Right renal cortex interstitium (tissue), 3 donors: Measurements from ENCODE around the gene SLC36A1. TPM values are rescaled to one million over a fixed set of nuclear protein-coding genes. Genes with fewer than 3 reads are reported as not detected.
"Not testable (repeated sequence)": the region's sequence is repeated elsewhere in the genome, so short reads cannot be mapped to it uniquely, and the experiment has no call there.

Source experiments
- DNase-seq, 3 donors: peaks; one replicate each; pipeline ENCODE4 v3.0.0-alpha.2; 2013; ENCODE audit warnings: low read depth in 3 of 3, low spot score in 2 of 3
- polyA plus RNA-seq, 3 donors: library from polyadenylated mRNA; unstranded; fragments of 120-200 nt; gene quantifications; one replicate each; pipeline ENCODE4 v1.2.1, GENCODE V29; 2013; ENCODE audit not compliant: insufficient read length in 3 of 3

Gene SLC36A1
- 1 to 10 TPM; 6.8 to 8.7 (median 7.6) TPM for polyA plus RNA-seq

DNA sequence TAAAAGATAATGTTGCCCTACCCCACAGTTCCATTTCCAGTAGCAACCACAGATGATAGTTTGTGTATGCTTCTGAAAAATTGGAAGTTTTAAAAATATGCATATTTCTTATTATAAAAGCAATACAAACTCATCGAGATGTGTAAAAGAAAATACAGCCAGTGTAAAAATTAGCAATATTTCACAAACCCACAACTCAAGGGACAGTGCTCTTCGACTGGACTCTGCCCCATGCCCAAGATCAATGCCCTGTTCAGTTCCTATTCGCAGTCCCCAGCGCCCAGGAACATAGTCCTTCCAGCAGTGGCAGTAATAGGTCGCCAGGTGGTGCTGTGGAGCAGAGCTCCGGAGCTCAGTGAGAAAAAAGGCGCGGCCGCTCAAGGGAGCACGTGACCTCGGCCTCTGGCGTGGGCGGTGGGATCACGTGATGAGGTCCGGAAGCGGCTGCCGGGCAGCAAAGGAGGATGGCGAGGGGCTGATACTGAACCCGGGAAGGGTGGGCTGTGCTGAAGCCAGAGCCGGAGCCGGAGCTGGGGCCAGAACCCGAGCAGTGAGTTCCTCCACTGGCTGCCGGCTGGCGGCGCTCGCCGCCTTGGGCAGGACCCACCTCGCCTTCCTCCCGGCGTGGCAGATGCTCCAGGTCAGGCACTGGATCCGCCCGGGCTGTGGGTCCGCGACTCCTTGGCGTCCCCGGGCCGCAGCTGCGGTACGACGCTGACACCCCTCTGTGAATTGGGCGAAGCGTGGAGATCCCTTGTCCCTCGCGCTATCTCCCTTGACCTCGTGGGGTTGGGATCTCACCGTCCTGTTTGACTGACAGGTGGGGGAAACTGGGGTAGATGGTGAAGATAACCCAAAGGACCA is at the start of gene SLC36A1:
Gene SLC36A1, plus strand, starts transcription at position 430 of the 864 bp plus-strand sequence. CDS start 11,190 bp downstream, outside the sequence.
- peak; percentile 84 to 86 (median 85) for DNase-seq

DNA sequence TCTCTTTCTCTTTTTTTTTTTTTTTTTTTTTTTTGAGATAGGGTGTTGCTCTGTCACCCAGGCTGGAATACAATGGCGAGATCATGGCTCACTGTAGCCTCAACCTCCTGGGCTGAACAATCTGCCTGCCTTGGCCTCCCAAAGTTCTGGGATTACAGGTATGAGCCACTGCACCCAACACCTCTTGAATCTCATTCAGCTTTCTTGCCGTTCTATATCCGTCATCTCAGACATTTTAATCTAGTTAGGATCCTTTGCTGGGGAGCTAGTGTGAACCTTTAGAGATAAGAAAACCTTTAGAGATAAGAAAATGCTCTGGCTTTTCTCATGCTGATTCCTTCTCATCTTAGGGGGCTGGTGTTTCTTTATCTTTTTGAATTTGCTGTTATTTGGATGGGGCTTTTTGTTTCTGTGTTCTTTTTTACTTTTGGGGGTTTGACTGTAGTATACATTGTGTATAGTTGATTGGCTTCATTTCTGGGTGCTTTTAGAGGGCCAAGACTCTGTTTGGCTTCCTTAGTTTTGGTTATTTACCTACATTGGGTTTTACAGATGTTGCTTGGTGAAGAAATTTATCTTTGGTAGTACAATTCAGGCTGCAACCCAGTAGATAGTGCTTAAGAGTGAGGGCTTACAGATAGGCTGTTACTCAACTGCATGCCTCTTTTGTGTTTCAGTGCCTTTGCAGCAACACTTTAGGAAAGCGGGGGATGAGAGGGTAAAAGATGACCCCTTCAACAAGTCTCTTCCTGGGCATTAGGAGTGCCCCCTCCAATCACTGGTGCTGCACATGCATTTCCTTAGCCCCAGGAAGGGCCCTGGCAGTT is 41.9 kb upstream of the SLC36A1 start:
- no peak for DNase-seq

DNA sequence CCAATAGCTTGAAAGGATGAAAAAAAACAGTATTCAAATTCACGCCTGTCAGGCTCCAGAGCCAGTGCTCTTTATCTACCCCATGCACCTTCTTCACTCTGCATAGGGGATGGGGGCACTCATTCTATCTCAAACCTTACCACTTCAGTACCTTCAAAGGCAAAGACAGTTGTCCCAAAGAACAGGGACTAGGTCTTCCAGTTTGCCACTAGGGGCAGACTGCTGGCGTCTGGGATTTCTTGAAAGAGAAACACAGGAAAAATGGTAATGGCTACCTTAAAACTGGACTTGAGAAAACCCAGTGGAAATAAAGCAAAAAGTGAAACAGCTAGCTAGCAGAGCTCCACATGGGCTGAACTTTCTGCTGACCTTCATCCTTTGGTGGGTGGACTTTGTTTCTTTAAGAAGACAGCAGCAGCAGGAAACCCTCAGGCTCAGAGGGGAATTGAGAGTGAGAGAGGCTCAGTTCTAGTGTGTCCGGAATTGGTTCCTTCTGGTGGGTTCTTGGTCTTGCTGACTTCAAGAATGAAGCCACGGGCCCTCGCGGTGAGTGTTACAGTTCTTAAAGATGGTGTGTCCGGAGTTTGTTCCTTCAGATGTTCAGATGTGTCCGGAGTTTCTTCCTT is 41.0 kb upstream of the SLC36A1 start:
- DNase-seq: no peak

DNA sequence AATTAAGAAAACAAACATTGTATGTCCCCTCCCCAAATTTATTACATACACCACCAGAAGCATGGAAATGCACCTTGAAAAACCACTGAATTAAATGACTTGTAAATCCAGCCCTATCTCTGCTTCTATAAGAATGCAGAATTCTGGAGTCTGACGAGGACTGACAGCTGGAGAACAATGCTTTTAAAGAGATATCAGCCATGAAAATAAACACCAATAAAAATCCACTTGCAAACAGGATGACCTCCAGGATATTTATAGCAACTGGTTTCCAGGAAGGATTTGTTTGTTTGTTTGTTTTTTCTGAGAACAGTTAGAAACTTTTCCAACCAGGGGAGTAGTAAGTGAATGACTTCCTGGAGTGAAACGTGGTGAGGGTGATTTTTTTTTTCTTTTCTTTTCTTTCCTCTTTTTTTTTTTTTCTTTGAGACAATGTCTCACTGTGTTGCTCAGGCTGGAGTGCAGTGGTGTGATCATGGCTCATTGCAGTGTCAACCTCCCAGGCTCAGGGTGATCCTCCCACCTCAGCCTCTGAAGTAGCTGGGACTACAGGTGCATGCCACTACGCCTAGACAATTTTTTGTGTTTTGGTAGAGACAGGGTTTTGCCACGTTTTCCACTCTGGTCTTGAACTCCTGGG is 38.7 kb upstream of the SLC36A1 start:
- peak in 2 of 3 donors; percentile 10 to 15 for DNase-seq

DNA sequence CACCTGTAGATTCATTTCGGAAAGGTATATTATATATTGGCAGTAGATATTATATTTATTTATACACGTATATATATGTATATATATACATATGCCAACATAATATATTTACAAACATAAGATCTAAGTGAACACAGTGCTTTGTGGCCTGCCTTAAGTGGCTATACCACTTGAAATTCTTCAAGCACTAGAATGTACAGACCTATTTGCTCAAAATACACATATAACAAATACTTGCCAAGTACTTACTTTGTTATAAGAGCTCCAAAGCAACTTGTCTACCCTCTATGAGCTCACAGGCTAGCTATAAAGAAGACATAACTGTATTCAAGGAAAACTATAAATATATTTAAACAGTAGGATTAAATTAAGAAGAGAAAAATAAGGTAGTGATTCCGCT is 33.6 kb upstream of the SLC36A1 start:
- DNase-seq: no peak

DNA sequence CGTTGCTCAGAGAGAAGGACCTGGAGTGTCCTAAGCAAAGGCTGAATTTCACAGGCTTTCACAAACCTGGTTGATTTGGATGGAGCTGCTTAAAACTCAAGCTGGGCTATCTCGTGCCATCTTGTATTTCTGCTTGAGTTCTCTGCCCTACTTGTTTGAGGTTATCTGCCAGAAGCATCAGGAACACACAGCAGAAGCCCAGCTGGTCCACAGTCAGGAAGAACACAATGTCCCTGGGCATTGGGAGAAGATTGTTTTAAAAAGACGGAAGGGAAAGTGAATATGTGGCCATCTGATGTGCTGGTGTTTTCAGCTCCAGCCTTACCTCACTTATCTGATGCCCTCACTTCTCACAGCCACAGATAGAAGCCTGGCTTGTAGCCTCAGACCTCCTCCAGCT is 32.9 kb upstream of the SLC36A1 start:
- DNase-seq: no peak

DNA sequence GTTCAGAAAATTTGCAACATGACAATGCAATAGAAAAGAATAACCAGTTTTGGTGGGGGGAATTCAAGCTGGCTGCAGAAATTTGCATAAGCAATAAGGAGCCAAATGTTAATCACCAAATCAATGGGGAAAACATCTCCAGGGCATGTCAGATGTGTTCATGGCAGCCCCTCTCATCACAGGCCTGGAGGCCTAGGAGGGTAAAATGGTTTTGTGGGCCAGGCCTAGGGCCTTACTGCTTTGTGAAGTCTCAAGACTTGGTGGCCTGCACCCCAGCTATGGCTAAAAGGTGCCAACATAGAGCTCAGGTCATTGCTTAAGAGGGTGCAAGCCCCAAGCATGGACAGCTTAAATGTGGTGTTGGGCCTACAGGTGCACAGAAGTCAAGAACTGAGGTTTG is 29.7 kb upstream of the SLC36A1 start:
- no peak for DNase-seq

DNA sequence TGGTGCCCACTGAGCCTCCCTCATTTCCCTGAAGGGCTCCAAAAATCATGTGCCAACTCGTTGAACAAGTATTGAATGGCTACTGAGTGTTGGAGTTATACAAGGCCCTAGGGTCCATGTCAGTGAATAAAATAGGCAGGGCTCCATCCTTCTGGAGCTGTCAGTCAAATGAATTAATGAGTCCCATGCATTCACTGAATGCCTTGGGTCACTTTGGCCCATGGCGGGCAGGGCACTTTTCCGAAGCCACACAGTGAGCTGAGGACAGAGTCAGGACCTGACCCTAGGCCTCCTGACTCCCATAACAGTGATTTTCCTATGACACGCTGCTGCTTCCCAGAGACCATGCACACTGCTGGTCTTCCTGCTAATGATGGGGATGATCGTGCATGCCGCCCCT is 27.3 kb upstream of the SLC36A1 start:
- no peak for DNase-seq

DNA sequence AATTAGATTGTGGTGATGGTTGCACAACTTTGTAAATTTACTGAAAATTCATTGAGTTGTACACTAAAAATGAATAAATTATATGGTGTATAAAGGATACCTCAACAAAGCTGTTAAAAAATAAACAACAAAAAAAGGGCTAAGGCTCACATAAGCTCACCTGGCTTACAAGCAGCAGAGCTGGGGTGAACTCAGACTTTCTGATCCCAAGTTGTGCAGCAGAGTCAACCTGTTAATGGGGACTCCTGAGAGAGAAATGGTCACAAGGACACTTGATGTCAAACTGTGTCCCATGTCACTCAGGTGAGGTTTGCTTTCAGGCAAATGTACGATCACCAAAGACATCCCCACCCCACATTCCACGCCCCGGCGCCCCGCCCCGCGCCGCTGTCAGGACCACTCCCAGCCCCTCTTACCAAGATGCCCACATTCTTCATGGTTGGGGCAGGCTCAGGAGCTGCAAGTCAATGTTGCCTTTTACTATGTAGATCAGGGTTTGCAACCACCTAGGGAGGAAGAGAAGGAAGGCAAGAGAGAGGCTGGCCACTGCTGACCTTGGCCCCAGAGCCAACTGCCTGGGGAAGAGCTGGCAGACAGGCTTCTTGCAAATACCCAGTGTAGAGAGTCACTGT is 22.4 kb upstream of the SLC36A1 start:
- no peak for DNase-seq

DNA sequence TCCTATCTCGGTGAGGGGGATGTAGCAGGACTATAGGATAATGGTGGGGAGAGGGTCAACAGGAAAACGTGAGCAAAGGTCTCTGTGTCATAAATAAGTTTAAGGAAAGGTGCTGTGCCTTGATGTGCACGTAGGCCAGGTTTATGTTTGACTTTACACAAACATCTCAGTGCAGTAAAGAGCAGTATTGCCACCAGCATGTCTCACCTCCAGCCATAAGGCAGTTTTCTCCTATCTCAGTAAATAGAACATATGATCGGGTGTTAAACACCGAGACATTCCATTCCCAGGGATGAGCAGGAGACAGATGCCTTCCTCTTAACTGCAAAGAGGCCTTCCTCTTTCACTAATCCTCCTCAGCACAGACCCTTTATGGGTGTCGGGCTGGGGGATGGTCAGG is 21.1 kb upstream of the SLC36A1 start:
- not testable (repeated sequence) for DNase-seq

DNA sequence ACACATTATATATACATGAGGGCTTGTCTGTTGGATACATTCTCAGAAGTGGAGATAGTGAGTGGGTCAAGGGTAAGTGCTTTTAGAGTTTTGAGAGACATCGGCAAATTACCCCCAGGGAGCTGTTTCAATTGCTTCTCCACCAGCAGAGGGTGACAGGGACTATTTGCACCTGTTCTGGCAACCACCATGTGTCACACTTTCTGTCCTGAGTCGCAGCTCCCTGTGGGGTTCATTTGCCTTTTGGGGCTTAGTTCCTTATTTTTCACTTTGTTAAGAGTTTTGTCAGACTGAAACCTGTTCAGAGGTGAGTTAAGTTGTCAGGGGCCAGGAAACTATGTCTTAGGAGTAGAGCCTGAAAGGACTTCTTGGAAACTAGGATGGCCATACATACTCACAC is 20.1 kb upstream of the SLC36A1 start:
- DNase-seq: no peak

DNA sequence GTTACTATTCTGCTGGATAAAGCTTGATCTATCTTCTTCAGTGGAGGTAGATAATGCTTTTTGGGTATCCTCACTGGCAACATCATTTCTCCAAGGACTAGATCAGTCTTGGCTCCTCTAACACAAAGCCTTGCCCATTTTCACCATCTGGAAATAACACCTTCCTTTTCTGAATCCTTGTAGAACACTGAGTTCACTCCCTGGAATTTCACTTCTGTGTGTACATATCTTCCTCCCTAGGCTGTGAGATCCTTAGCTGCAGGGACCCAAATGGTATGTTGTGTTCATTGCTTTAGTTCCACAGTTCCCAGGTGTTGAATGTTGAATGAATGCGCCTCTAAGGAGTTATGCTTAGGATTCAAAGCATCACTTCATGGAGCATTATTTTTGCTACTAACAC is 16.7 kb upstream of the SLC36A1 start:
- DNase-seq: no peak

DNA sequence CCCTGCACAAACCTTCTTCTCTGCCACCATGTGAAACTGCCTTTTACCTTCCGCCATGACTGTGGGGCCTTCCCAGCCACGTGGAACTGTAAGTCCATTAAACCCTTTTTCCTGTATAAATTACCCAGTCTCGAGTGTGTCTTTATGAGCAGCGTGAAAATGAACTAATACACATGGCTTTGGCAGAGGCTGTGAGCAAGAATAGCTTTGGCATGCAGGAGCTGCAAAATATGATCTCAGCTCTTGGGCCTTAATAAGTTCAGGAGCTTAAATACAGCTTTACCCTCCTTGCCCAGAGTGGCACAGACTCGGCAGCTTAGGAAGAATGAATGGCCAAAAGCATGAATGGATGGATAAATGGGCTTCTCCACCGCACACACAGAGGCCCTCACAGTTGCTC is 15.7 kb upstream of the SLC36A1 start:
- no peak for DNase-seq

DNA sequence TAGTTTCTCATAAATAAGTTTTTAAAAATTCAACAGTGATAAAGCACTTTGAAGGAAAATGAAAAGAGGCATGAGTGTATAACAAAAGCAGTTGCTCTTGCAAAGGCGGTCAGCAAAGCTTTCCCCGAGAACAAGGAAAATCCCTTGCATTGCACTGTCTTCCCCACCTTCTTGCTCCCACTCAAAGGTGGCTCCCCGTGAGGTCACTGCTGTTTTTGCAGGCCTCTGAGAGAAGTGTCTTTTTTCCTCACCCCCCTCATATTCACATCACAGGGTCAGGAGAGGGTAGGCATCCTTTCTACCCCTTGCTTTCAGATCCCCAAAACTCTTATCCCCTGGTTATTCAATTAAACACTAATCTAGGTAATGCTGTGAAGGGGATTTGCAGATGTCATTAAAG is 15.2 kb upstream of the SLC36A1 start:
- DNase-seq: no peak

DNA sequence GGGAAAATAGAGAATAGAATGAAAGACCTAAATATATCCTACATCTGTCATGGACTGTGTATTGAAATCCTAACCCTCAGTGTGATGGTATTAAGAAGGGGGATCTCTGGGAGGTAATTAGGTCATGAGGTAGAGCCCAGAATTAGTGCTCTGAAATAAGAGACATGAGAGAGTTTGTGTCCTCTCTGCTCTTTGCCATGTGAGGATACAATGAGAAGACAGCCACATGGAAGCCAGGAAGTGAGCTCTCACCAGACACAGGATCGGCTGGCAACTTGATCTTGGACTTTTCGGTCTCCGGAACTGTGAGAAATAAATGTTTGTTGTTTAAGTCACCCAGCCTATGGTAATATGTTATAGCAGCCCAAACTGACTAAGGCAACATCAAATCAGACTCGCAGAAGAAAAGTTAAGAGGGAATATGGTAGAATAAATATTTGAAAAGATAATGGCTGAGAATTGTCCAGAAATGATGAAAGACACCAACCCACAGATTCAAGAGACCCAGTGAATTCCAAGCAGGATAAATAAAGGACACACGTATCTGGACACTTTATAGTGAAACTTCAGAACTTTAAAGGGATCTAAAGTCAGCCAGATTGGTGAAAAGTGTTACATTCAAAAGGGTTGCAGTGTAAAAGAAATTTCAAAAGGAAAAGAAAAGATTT is 12.7 kb upstream of the SLC36A1 start:
- no peak for DNase-seq

DNA sequence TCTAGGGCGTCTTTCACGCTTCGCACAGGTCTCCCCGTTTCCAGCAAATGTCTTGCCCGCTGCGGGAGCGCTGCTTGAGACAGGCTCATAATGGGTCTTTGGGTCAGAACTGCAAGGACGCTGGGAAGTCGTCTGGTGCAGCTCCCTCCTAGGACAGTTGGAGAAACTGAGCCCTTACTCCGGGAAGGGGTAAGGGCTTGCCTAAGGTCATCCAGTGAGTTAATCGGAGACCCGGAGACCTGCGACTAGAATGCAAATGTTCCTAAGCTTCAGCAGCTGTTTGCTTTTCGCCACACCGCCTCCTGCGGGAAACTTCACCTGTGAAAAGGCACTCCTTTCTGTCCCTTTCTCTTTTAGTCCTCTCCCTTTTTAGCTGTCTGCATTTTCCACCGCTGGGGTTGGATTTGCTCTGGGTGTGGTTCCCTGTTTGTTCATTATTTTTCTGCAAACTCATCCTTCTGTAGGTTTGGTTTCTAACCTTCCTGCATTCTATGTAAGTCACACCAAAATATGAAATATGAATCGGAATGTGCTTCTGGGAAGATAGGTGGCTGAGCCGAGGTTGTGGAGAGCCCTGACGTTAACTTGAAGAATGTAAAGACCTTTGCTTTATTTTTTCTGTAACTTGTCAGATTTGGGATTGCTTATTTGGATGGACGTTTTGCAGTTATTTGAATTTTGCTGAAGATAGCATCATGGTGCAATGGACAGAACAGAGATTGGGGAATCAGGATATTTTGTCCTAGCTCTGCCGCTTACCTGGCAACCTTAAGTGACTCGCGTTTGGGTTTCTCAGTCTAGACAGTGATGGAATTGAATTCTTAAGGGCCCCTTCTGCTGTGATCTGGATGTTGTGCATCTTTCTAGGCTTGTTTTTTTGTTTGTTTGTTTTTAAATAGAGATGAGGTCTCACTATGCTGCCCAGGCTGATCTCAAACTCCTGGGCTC is 909 bp downstream of the SLC36A1 start:
- DNase-seq: no peak

DNA sequence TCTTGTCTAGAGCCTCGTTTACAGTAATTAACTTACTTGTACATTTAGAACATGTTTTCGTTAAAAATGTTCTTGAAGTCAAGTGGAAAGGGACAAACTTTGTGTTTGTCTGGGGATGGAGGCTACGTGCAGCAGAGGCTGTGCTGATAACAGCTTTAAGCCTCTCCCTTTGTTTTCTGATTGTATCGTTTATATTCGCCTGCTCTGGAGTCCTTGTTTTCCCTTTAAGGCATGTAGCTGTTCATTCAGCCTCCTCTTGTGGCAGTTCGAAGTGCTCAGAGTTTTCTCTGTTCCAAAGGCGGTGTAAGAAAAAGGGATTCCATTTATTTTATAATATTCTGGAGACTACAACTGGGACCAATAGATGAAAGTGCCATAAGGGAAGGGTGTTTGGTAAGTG is 1.9 kb downstream of the SLC36A1 start:
- DNase-seq: no peak

DNA sequence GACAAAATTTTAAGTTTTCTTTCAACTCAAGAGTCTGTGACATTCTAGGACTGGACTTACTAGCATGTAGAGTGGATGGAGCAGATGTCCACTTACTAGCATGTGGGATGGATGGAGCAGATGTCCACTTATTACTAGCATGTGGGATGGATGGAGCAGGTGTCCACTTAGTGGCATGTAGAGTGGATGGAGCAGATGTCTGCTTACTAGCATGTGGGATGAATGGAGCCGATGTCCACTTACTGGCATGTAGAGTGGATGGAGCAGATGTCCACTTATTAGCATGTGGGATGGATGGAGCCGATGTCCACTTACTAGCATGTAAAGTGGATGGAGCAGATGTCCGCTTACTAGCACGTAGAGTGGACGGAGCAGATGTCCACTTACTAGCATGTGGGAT is 2.4 kb downstream of the SLC36A1 start:
- DNase-seq: no peak

DNA sequence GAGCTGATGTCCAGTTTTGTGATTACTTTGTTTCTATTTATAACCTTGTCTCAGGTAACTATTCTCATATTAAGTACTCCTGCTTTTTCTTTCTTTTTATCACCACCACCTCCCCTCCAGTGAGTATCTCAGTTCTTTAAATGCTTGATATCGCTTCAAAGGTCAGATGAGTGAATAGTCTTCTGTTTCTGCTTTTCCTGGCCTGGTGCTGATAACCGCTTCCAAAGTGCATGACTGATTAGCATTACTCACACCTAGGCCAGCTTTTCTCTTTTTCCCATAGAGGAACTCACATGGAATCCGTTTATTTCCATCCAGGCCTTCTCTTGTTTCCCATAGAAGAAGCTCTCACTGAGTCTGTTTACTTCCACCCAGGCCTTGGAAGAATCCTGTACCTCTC is 3.2 kb downstream of the SLC36A1 start:
- DNase-seq: no peak
